ENCODE data around the gene SLC2A9. TPM values are rescaled to one million over a fixed set of nuclear protein-coding genes. Genes with fewer than 3 reads are reported as not detected.

SLC2A9 gene
- total and polyA plus RNA-seq, 2 of the 4 experiments (the other 2 are of a cell fraction): 0.72 to 2.1 TPM

DNA sequence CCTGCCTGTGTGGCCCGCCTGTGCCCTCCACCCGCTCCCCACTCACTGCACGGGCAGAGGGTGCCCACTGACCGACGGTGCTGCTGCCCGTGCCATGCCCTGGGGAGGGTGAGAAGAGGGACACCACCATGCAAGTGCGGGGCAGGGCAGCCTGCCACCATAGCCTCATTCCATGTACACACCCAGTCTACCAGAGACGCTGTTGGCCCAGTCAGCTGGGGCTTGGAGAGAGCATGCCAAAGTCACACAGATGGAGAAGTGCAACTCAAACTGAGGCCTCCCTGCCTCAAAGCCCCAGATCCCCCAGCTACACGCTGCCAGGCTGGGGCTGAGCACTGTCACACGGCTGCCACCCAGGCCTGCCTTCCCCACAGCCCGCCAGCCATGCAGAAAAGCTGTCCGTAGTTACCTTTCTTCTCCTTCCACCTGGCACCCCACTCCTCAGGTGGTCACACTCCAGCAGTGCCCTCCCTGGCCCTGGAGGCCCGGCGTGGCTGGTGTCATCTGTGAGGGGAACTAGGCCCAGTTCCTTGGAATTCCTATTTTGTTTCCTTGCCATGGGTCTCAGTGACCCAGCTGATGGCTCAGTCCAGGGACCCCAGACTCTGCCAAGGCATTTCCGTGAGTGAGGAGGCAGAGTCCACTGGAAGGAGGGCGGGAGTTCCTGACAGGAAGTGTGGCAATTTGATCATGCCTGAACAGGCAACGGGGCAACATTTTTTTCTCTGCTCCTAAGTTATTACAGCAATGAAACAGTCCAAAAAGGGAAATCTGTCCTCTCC is at the start of gene SLC2A9 (continued):
- no peak for TF ChIP-seq MXI1 (IDR thresholded peaks at IDR 0.05; ENCODE audit: borderline replicate concordance, low read depth, low read length)
- no peak for TF ChIP-seq POLR2A (IDR thresholded peaks at IDR 0.05; ENCODE audit: low read depth, low read length)
- TF ChIP-seq RAD21 (IDR thresholded peaks at IDR 0.05; ENCODE audit: low read length): no peak
- TF ChIP-seq RFX5 (IDR thresholded peaks at IDR 0.05; ENCODE audit: low read depth, low read length): no peak

DNA sequence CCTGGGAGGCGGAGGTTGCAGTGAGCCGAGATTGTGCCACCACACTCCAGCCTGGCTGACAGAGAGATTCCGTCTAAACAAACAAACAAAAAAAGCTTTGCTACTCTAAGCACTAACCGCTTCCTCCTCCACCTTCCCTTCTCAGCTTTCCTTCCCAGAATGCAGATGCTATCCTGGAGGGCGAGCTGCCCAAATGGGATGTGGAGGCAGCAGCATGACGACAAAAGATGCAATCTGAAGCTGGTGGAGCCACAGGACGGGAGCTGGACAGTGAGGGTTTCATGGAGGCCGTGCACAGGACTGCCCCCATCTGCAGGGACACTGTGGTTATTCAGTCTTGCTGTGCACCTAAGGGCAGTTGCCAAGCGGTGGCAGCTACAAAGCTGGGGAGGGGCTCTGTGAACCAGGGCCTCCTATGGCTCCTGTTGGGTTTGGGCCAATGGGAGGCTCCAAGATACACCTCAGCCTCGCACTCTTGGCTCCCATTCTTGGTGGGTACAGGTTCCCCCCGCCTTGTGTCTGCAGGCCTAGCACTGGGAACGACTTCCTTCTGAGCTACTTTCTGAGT is 47.9 kb upstream of the SLC2A9 start:
- no peak overlapping the region for H3K23ac ChIP-seq (ENCODE audit: low read depth, low read length)
- H2AK9ac ChIP-seq (replicated peaks; ENCODE audit: low read depth, low read length, poor library complexity): no peak overlapping the region
- H3K4ac ChIP-seq (ENCODE audit: low read depth, low read length): no peak overlapping the region
- no peak for DNase-seq
- ChIA-PET CTCF (no interaction called here), POLR2A (ENCODE audit: unreplicated experiment) (no interaction called here)
- no peaks in the 10 kb centered on the region for H3K9me3 ChIP-seq (ENCODE audit: control insufficient read depth, insufficient read depth, low read length)
- dilution Hi-C loops (cut with HindIII; ENCODE audit: low sequenced_read_pairs, unreplicated experiment) (no loop called here), in situ Hi-C loops (cut with MboI; ENCODE audit: low sequenced_read_pairs) (no loop called here), intact Hi-C loops (cut with micrococcal nuclease) (no loop called here)
- ATAC-seq (ENCODE audit: low read depth): no peak
- H3K56ac ChIP-seq (ENCODE audit: extremely low read depth, insufficient read depth, low read length): no peak overlapping the region
- H2AFZ ChIP-seq (replicated peaks; ENCODE audit: low read length, poor library complexity): no peak overlapping the region
- TF ChIP-seq MAFK (IDR thresholded peaks at IDR 0.05; ENCODE audit: low read depth, low read length) (no peak), BHLHE40 (IDR thresholded peaks at IDR 0.05; ENCODE audit: low read depth, low read length) (no peak)
- WGBS, 2 experiments (ENCODE audit: extremely low coverage in 2 of 2, insufficient read length in 1 of 2): 92% methylated on average over 5 of the region's 12 CpGs; no CpG with 5 or more reads in 1 of the 2 experiments
- H2BK120ac ChIP-seq (ENCODE audit: low read depth, low read length): no peak overlapping the region
- no peak overlapping the region for H3K14ac ChIP-seq (replicated peaks; ENCODE audit: low read depth, low read length)
- H2AK5ac ChIP-seq (ENCODE audit: low read depth, low read length): no peak overlapping the region
- H3K9me1 ChIP-seq (ENCODE audit: insufficient read depth, low read length): no peaks in the 10 kb centered on the region; the same call in 1 of the 2 replicates
- H3K79me1 ChIP-seq (ENCODE audit: low read depth in 1 of 2, low read length in 2 of 2): peaks cover 5 to 7% of the 10 kb centered on the region in 2 experiments; a peak in 3 of 4 replicates
- H2BK5ac ChIP-seq (ENCODE audit: low read depth, low read length, poor library complexity, severe bottlenecking): no peak overlapping the region
- H4K5ac ChIP-seq (ENCODE audit: low read depth, low read length): no peak overlapping the region
- no peaks in the 10 kb centered on the region for H3K4me1 ChIP-seq (ENCODE audit: control insufficient read depth, insufficient read depth, low read length)
- peaks cover 32% of the 10 kb centered on the region for H3K36me3 ChIP-seq (ENCODE audit: control insufficient read depth, insufficient read depth, low read length)
- no peaks in the 10 kb centered on the region for H3K27me3 ChIP-seq (ENCODE audit: control insufficient read depth, insufficient read depth, low read length)
- no peak overlapping the region for H3K4me3 ChIP-seq (ENCODE audit: insufficient read depth, low read depth, low read length)
- no peak overlapping the region for H3K27ac ChIP-seq (ENCODE audit: insufficient read depth, low read length)
- no peak overlapping the region for H3K18ac ChIP-seq (ENCODE audit: low read depth, low read length)
- H4K20me1 ChIP-seq (ENCODE audit: insufficient read depth, low read length): 0 out of 2 replicates have a peak, but pooled peaks cover 3% of the 10 kb centered on the region
- H2BK15ac ChIP-seq (ENCODE audit: low read depth, low read length): no peak overlapping the region
- H4K8ac ChIP-seq (ENCODE audit: low read depth in 2 of 2, low read length in 2 of 2): no peak overlapping the region
- no TSS peak for BruUV-seq (replicated peaks)
- no peak overlapping the region for H2BK20ac ChIP-seq (ENCODE audit: low read depth, low read length)
- no peak overlapping the region for H4K91ac ChIP-seq (ENCODE audit: insufficient read depth, low read depth, low read length)
- H3K4me2 ChIP-seq (ENCODE audit: low read depth, low read length): no peak overlapping the region
- no peak overlapping the region for H3K9ac ChIP-seq (ENCODE audit: low read depth, low read length)
